Measurements from ENCODE around the gene PHLDA1.

Gene PHLDA1

DNA sequence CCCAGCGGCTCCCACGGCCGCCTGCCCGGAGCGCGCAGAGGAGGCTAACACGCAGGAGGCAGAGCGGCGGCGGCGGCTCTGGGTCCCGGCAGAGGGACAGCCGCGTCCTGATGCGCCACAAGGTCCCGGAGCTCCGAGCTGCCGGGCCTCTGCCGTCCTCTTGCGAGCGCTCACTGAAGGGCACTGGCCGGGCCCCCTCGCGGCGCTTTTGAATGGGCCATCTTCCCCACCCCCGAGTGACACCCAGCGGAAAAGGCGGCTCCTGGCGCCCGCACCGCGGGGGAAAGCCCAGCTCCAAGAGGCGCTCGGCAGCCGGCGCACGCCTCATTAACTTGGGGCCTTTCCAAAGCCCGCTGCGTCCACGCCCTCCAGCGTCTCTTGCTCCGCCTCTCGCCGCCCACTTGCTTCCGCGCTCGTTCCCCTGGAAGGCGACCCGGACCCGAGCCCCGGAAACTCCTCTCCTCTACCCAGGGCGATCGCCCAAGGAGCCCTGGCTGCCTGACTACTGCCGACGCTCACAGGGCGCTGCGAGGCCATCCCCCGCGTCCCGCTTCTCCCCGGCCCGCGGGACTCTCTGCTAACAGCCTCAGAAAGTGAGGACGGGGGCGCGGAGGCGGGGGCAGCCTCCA is at the start of gene PHLDA1:
Gene PHLDA1 (minus strand): TSS at position 363 of the 629 bp plus-strand sequence.
- DNase-seq (ENCODE audit: low spot score): peak; percentile 91

DNA sequence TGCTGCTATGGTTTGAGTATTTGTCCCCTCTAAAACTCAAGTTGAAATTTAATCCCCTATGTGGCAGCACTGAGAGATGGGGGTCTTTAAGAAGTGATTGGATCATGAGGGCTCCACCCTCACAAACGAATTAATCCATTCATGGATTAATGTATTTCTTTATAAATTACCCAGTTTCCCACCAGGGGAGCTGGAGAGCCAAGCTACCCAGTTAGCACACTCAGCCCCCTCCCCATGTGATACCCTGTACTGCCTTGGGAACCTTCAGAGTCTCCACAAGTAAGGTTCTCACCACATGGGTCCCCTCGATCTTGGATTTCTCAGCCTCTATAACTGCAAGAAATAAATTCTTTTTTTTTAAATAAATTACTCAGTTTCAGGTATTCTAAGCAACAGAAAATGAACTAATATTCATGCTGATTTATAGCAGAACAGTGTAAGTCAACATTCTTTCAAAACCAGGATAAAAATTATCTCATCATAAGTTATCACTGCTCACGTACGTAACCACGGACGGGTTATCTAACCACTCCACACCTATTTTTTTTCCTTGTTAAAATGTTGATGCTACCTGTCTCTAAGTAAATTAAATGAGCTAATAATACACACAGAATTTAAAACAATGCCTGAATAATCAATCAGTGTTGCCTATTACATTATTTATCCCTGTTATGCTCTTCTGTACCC is 49.3 kb upstream of the PHLDA1 start:
- DNase-seq (ENCODE audit: low spot score): no peak

DNA sequence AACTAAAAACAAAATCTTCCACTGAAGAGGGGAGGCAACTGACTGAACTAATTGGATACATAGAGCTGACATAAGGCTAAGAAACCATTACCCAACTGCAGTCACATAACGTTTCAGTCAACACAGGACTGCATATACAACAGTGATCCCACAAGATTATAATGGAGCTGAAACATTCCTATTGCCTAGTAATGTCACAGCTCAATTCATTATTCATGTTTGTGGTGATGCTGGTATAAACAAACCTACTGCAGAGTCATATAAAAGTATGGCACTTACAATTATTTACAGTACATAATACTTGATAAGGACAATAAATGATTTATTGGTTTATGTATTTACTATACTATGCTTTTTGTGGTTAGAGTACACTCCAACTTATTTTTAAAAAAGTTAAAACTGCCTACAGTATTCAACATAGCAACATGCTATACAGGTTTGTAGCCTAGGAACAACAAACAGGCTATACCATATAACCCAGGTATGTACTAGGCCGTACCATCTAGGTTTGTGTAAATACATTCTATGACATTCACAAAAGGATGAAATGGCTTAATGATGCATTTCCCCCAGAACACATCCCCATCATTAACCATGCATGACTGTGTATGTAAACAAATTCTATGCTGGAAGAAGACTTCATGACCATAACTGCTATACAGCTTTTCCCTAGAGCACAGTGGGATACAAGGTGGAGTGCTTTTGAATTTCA is 48.6 kb upstream of the PHLDA1 start:
- DNase-seq (ENCODE audit: low spot score): no peak

DNA sequence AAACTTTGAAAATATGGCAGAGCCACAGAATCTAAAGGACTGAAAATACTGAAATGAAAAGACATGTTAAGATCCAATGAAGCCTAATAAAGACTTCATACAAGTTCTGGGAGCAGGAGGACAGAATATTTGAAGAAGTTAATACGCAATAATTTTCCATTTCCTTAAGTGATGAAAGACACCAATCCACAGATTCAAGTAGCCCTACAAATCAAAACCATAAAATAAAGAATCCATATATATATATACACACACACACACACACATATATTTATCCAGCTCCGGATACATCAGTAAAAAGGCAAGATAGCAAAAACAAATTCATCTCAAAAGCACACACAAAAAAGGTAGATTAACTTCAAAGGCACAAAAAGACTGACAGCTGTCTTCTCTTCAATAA is 47.2 kb upstream of the PHLDA1 start:
- no peak for DNase-seq (ENCODE audit: low spot score)

DNA sequence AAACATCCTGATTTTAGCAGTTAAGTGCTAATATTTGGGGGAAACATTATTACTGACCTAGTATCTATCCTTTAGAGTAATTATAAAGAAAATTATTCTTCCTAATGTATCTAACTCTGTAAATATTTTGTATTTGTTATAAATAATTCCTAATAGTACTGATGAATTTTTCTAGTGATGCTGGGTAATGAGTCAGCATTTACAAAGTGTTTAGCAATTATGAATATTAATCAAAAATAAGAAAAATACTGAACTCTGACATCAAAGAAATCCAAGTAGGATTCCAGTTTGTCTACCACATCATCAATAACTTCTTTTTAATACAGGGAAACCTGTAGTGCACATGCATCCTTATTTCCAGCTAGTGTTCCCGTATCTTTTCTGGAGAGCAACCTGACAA is 43.9 kb upstream of the PHLDA1 start:
- no peak for DNase-seq (ENCODE audit: low spot score)

DNA sequence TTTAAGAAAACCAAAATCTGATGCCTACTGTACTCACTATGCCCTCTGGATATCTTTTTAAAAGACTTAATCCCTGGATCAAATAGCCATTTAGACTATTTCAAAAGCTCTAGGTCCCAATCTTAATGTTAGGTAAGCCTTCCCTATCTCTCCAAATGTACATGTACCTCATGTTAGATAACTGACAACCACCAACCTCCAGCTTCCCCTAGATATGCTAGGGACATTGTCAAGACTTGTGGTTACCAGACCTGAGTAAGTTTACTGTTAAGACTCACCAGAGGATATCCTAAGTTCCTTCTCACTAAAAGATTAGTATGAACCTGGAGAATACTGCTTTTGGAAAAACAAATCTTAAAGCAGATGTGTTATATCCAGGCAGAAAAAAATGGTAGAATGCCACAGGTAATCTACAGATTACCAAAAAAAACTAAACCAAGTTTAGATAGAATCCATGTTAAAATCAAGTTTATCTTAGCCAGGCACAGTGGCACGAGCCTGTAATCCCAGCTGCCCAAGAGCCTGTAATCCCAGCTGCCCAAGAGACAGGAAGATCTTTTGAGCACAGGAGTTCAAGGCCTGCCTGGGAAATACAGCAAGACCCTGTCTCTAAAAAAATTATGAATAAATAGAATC is 43.2 kb upstream of the PHLDA1 start:
- no peak for DNase-seq (ENCODE audit: low spot score)

DNA sequence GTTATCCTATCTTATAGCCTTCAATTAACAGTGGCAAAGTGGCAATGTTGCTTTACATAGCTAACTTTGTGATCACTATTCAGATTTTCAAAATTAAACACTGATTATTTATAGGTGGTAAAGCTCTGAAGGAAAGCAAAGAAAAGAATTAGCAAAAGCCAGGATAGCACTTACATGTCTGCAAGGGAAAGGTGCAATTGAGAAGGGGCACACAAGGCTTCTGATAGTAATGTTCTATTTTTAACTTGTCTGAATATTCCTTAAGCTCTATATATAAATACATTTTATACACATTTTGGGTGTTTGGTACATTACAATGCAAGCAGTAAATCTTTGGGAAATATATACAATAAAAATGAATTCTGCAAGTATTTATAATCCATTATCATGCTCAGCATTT is 42.0 kb upstream of the PHLDA1 start:
- DNase-seq (ENCODE audit: low spot score): no peak

DNA sequence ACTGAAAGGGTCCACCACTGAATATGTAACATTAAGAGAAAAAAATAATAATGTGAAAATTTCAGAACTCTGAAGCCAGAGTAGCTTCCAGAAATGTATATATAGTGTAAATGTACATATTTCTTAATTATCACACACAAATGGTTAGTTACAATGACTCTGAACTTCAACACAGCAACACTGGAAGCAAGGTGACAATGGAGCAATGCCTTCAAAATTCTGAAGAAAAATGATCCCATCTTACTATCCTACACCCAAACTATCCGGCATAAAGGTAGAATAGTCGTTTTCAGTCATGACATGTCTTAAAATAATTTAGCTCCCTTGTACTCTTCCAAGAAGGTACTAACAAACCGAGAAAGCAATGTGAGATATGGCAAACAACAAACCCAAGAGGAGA is 41.0 kb upstream of the PHLDA1 start:
- DNase-seq (ENCODE audit: low spot score): no peak

DNA sequence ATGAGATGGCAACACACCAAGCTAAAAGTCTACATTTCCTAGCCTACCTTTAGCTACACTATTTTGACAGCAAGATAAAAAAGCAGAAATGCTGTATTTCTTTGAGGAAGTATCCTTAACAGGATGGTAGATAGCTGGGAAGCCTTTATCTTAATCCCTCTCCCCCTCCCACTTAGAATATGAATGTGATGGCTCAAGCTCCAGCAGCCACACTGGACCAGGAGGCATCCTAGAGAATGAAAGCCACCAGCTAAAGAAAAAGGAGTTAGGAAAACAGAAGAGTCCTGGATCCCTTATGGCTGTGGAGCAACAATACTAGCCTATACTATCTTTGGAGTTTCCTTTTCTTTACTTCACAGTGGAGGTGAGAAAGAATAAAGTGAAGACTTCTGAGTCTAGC is 37.8 kb upstream of the PHLDA1 start:
- DNase-seq (ENCODE audit: low spot score): no peak

DNA sequence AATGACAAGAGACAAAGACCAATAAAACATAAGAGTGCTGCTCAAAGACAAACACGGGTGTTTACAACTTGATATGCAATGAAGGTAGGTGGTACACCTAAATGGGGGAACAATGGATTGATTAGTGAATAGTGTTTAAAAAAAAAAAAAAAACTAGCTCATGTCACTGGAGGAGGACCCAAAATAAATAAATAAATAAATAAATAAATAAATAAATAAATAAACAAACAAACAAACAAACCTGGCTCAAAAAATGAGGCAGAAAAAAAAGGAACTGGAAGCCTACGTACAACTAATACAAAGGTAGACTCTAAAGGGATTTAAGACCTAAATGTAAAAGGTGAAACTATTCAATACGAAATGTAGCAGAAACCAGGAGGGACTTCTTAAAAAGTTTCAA is 34.3 kb upstream of the PHLDA1 start:
- DNase-seq (ENCODE audit: low spot score): no peak

DNA sequence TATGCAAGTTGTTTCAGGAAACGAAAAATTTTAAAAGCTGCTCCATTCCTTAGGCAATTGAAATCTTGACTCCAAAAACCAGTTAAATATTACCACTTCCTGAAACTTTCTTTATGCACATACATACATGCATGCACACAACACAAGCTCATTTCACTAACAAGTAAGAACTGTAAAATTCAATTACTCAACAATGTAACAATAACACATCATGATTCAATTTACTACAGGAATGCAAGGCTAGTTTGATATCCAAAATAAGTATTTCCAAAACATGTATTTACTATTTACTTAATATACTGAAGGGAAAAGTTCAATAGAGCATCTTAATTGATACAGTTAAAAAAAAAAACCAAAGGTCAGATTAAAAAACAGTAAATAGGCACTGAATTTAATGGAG is 33.3 kb upstream of the PHLDA1 start:
- DNase-seq (ENCODE audit: low spot score): no peak

DNA sequence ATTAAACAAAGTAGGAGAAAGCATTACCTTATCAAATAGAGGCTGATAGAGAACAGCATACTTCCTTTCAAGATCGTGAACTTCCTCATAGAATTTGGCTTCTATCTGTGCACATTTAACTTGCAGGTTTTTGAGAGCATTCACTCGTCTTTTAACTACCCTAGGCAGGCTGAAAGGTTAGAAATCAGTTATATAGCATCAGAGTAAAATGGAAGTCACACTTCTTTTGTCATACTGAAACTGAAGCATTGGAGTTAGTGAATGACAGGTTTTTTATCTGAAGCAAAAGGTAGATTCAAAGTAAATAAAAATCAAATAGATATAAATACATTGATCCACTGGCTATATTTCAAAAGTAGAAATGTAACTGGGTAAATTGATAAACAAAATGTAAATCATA is 28.5 kb upstream of the PHLDA1 start:
- DNase-seq (ENCODE audit: low spot score): no peak

DNA sequence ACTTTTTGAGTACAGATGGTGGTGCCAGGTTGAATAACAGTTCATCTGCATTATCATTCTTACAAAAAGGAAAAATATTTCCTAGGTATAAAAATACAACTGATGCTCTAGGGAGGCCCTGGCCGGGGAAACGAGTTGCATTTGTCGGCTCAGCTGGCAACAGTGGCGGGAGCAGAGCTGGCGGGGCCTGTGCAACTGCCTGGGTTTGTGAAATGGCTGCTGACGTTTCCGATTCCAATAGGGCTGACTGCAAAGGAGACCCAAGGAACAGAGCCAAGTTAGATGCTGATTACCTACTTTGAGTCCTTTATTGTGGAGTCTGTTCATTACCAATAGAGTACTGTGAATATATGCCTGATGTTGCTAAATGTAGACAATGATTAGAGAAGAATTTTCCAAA is 25.8 kb upstream of the PHLDA1 start:
- no peak for DNase-seq (ENCODE audit: low spot score)

DNA sequence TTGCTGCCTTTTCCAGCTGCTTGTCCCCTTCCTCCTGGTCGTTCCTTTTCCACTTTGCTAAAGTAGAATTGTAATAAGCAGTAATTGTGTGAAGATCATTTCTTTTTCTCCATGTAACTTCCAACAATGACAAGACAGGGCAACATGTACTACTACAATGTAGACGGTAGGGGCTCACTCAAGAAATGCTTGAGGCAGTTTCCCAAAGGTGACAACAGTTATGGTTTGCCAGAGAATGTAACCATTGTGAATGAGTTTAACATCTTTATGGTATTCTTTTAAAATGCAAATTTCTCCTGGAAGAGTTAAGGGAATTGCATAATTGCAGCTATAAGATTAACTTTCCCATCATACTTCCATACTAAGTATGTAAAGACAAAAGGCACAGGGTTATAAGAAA is 23.8 kb upstream of the PHLDA1 start:
- DNase-seq (ENCODE audit: low spot score): no peak

DNA sequence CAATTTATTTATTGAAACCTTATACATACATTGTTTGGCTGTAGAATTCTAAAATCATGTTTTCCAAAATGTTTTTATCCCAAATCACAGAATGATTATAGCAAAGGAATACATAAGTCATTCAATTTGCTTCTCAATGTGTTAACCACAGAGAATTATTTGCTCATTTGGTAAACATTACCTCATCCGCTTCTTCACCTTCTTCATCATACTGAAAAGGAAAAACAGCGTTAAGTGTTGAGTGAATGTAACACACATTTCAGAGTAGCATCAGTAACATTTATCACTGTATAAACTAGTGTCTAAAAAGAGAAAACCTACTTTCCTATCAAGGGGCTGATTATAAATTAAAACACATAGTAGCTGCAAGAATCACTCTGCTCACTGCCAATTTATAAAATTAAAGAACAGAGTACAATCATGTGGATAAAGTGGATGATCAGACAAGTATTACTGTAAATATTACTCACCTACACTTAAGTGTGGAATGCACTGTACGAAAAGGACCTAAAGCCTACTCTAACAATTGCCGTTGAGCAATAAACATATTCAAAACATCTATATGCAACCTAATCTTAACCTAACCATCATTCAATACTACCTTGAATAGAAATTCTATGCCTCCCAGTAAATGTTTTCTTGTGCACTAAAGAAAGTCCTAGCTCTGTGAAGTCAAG is 18.1 kb upstream of the PHLDA1 start:
- no peak for DNase-seq (ENCODE audit: low spot score)

DNA sequence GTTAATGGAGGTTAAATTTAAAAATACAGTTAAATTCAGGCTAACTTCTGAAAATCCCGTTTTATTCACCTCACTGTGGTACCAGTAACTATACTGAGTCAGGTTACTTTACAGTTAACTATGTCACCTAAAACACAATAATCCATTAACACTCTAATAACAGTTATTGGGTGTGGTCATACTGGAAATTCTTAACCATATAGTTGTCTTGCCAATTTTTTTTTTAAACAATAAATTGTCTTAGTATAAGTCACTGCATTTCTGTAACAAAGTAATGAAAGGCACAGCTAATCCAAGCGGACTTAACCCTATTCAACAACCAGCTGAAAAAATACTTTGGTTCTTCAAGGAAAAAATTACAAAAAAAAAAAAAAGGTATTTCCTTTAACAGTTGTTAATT is 16.2 kb upstream of the PHLDA1 start:
- no peak for DNase-seq (ENCODE audit: low spot score)

DNA sequence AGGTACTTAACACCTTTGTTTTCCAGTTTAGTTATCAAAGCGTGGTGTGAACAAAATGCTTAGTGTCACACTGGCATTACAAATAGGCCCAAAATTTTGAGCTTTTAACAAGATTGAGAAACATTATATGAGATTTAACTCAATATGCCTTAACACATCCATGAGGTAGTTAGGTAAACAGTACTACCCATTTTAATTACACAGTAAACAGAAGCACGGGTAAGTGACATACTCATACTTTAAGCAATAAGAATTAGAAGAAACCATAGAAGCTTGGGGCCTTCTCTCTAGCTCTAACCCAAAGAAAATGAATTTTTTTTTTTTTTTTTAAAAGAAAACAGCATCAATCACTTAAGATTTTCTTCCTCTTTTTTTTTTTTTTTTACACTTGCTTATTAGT is 15.5 kb upstream of the PHLDA1 start:
- no peak for DNase-seq (ENCODE audit: low spot score)

DNA sequence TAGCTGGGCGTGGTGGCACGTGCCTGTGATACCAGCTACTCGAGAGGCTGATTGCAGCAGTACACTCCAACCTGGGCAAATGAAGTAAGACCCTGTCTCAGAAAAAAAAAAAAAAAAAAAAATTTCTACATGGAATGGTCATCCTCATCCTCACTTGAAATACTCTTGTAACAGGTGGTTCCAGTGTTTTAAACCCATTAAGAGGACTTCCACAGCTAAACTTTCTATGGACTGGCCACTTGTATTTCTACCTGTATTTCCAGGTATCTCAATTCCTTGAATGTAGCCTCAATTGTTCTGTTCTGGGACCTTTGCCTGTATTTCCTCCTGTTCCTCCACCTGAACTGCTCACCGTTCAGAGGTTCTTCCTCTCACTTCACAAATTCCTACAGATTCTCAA is 11.8 kb upstream of the PHLDA1 start:
- no peak for DNase-seq (ENCODE audit: low spot score)

DNA sequence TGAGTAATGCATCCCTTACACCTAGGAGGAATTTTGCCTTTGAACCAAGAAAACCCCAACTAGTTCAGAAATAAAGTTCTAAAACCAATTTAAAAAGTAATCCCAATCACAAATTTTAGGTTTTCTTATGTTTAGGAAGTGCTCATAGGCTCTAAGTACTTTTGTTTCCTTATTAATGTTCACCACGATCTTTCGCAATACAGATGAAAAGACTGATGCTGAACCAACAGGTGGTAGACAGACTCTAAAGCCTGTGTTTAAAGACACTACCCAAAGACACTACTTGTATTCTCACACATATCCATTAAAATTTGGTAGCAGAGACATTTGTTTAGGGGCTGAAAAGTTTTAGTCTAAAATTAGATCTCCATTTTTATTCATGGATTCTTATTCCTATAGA is 10.6 kb upstream of the PHLDA1 start:
- no peak for DNase-seq (ENCODE audit: low spot score)

DNA sequence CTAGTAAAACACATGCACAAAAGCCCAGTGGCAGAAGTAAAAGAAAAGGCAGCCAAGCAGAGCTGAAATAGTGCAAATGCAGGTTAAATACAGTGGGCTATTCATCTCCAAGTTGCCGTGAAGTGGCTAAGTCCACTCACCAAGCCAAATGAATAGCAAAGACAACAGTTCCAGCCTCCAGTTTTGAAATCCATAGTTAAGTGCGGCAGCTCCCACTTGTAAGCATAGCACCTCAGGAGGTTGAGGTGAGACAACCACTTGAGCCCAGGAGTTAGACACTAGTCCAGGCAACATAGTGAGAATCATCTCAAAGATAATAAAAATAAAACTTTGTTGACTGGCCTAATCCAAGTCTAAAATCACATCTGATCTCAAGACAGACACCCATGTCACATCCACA is 9.8 kb upstream of the PHLDA1 start:
- DNase-seq (ENCODE audit: low spot score): no peak

DNA sequence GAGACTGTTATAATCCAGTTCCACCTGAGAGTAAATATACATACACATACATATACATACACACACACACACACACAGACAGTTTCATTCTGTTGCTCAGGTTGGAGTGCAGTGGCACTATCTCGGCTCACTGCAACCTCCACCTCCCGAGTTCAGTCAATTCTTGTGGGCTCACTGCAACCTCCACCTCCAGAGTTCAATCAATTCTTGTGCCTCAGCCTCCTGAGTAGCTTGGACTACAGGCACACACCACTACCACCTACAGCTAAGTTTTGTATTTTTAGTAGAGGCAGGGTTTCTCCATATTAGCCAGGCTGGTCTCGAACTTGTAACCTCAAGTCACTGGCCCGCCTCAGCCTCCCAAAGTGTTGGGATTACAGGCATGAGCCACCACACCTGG is 8.9 kb upstream of the PHLDA1 start:
- DNase-seq (ENCODE audit: low spot score): no peak

DNA sequence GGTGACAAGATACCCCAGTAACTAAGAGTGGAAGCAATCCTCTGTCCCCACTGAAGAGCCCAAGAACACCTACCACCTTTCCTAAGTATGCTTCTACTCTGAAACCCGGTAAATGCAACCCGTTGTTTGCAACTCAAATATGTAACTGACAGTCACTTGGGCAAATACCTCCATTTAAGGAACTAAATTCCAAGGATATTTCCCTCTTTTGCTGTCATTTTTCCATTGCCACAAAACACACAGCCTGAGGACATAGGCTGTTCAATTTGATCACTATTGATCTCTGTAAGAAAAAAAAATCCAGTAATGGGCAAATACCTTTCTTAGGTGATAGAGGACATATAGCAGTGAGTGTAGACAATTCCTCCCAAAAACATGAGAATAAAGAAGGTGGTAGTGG is 6.6 kb upstream of the PHLDA1 start:
- no peak for DNase-seq (ENCODE audit: low spot score)
